Muscle layer of duodenum (tissue), 2 donors: ENCODE measurements around the gene NPAS2.

Source experiments
- H3K27ac ChIP-seq: one replicate; pipeline ENCODE4 v1.7.0; 2013; ENCODE audit warnings: mild to moderate bottlenecking, low read length
- H3K27me3 ChIP-seq: one replicate; pipeline ENCODE4 v1.7.0; 2013; ENCODE audit warnings: low read depth, mild to moderate bottlenecking, control low read depth, low read length
- H3K36me3 ChIP-seq, 2 donors: one replicate each; pipeline ENCODE4 v1.7.0; 2013; ENCODE audit warnings: low read length in 2 of 2, control low read depth in 1 of 2, mild to moderate bottlenecking in 1 of 2; ENCODE audit not compliant: insufficient read depth in 2 of 2, control insufficient read depth in 1 of 2
- H3K4me1 ChIP-seq, 2 donors: one replicate each; pipeline ENCODE4 v1.7.0; 2013; ENCODE audit warnings: low read length in 2 of 2, mild to moderate bottlenecking in 2 of 2, control low read depth in 1 of 2, moderate library complexity in 1 of 2; ENCODE audit not compliant: insufficient read depth in 2 of 2, control insufficient read depth in 1 of 2
- H3K4me3 ChIP-seq, 2 donors: one replicate each; pipeline ENCODE4 v1.7.0; 2013; ENCODE audit warnings: low read length in 2 of 2, low read depth in 1 of 2, mild to moderate bottlenecking in 1 of 2
- H3K9me3 ChIP-seq, 2 donors: one replicate each; pipeline ENCODE4 v1.7.0; 2013; ENCODE audit warnings: low read length in 2 of 2, control low read depth in 1 of 2, mild to moderate bottlenecking in 1 of 2; ENCODE audit not compliant: control insufficient read depth in 1 of 2
- donor health status: healthy.

Gene NPAS2

GRCh38 chr2:100924122-100924519 is 104.2 kb downstream of the NPAS2 start:
- Histone ChIP-seq H3K27me3 (no peaks in the 10 kb centered on the region), H3K9me3 (no peaks in the 10 kb centered on the region), H3K4me1 (peaks cover 0 to 5% of the 10 kb centered on the region in 2 donors), H3K27ac (peak overlapping the region; percentile 92), H3K36me3 (no peaks in the 10 kb centered on the region), H3K4me3 (peak overlapping the region; percentile 15 to 37)

DNA sequence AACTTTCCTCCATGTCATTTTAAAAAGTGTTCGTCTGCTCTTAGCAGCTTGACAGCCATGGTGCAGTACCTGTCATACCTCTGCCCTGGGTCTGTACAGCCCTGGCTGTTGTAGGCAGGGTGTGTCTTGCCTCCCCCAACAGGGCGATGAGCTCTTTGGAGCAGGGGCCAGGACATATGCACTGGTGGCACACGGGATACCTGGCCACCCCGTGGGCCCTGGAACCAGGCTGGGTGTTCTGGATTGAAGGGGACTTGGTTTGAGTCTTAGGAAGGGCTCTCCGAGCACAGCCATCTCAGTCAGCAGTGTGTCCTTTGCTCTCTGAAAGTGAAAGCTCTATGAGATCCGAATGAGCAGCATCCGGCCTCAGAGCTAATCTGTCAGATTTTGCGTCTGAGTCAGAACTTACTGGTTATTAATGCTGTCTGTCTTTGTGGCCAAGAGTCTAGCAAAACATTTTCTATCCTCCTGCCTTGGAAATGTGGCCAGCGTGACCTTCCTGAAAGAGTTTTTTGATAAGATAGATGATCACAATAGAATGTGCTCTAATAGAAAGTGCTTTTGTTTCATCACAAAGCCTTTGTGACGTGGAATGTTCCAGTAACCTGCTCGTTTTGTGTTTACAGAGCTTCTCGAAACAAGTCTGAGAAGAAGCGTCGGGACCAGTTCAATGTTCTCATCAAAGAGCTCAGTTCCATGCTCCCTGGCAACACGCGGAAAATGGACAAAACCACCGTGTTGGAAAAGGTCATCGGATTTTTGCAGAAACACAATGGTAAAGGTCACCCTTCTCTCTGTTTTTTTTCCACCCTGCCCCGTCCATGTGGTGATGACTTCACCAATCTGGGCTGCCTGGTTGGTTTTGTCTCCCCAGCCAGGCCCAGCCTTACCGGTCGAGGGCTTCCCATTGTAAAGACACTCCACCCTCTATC is 104.8 kb downstream of the NPAS2 start:
- H3K4me1 ChIP-seq: peaks cover 0 to 5% of the 10 kb centered on the region in 2 donors
- no peaks in the 10 kb centered on the region for H3K27me3 ChIP-seq
- H3K4me3 ChIP-seq: peak overlapping the region; percentile 15 to 37
- no peaks in the 10 kb centered on the region for H3K9me3 ChIP-seq
- no peaks in the 10 kb centered on the region for H3K36me3 ChIP-seq
- peak overlapping the region; percentile 92 for H3K27ac ChIP-seq

- Histone ChIP-seq H3K36me3 (peaks cover 0 to 5% of the 10 kb centered on the region in 2 donors), H3K4me1 (peaks cover 0 to 5% of the 10 kb centered on the region in 2 donors), H3K27ac (no peak overlapping the region), H3K27me3 (no peaks in the 10 kb centered on the region), H3K9me3 (no peaks in the 10 kb centered on the region), H3K4me3 (no peak overlapping the region)
Measured at GRCh38 chr2:100928235-100928634, 108.3 kb downstream of the NPAS2 start.

- Histone ChIP-seq H3K9me3 (no peaks in the 10 kb centered on the region), H3K27me3 (no peaks in the 10 kb centered on the region), H3K36me3 (peaks cover 0 to 11% of the 10 kb centered on the region in 2 donors), H3K27ac (no peak overlapping the region), H3K4me1 (peaks cover 0 to 5% of the 10 kb centered on the region in 2 donors), H3K4me3 (no peak overlapping the region)
Measured at GRCh38 chr2:100929147-100929546, 109.2 kb downstream of the NPAS2 start.

GRCh38 chr2:100934504-100935371 is 114.8 kb downstream of the NPAS2 start:
- peaks cover 0 to 19% of the 10 kb centered on the region in 2 donors for H3K36me3 ChIP-seq
- H3K27ac ChIP-seq: no peak overlapping the region
- H3K27me3 ChIP-seq: no peaks in the 10 kb centered on the region
- no peaks in the 10 kb centered on the region for H3K4me1 ChIP-seq
- no peaks in the 10 kb centered on the region for H3K9me3 ChIP-seq
- H3K4me3 ChIP-seq: no peak overlapping the region

- H3K27me3 ChIP-seq: no peaks in the 10 kb centered on the region
- no peaks in the 10 kb centered on the region for H3K4me1 ChIP-seq
- no peaks in the 10 kb centered on the region for H3K9me3 ChIP-seq
- H3K36me3 ChIP-seq: peaks cover 0 to 19% of the 10 kb centered on the region in 2 donors
- H3K4me3 ChIP-seq: no peak overlapping the region
- no peak overlapping the region for H3K27ac ChIP-seq
Measured at GRCh38 chr2:100935372-100935752, 115.4 kb downstream of the NPAS2 start.

- H3K9me3 ChIP-seq: no peaks in the 10 kb centered on the region
- H3K4me1 ChIP-seq: no peaks in the 10 kb centered on the region
- H3K4me3 ChIP-seq: no peak overlapping the region
- peaks cover 0 to 19% of the 10 kb centered on the region in 2 donors for H3K36me3 ChIP-seq
- H3K27me3 ChIP-seq: no peaks in the 10 kb centered on the region
- H3K27ac ChIP-seq: no peak overlapping the region
Measured at GRCh38 chr2:100936070-100936741, 116.3 kb downstream of the NPAS2 start.

DNA sequence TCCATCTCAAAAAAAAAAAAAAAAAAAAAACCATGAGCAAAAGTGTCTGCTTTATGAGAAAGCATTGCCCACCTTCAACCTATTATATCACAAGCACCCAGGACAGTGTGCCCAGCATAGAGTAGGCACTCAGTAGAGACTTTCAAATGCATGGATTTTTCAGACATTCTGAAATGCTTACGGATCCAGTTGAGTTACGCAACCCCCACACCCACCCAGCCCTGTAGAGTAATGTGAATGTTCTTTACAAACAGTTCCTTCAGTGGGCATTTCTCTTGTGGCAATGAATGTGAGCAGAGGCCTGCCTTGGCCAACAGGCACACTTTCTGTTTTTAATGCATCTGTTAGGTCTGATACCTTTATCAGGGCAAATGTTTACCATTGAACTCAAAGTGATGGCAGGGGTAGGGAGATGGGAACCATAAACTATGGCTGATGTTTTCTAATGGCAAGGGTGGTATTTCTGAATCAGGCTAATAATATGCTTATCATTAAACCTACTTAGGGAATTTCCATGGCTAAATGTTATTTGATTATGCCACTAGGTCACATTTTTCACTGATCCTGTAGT is 117.1 kb downstream of the NPAS2 start:
- no peaks in the 10 kb centered on the region for H3K9me3 ChIP-seq
- no peaks in the 10 kb centered on the region for H3K27me3 ChIP-seq

DNA sequence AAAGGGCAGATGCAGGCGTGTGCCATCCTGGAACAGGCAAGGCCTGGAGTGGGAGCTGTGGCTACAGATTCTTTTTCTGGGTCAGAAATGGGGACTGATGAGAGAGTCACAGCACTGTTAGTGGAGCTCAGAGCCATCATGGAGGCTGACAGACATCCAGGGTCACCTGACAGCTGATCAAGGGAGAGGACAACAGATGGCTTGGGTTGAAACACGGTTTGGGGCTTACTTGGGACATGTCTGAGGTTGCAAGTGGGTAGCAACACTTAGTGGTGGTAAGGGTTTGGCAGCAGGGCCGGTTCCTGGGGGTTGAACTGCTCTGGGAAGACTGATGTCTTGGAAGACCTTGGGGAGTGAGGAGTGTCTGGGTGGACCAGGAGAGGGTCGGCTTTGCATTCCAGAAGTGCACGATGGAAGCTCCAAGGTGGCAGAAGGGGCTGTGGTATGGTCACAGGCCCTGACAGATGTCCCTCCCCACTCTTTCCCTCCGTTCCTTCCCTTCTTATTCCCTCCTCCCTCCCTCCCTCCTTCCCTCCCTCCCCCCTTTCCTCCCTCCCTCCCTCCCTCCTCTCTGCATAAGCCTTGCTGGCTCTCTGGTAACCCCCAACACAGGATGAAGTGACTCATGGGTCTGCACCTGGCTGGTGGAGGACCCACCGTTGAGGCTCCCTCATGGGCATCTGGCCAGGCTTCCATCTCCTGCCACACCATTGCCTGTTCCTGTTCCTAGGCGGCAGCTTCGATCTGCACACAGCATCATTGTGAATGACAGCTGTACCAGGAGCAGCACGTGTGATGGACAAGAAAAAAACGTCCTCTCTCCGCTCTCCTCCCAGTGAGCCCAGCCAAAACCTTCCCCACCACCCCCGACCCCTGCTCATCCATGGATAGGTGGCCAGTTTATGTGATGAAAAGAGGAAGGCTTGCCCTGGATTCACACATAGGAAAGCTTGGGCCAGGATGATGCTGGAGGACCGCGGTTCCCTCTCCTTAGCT is 118.4 kb downstream of the NPAS2 start:
- no peaks in the 10 kb centered on the region for H3K27me3 ChIP-seq
- no peak overlapping the region for H3K4me3 ChIP-seq
- no peaks in the 10 kb centered on the region for H3K4me1 ChIP-seq
- no peaks in the 10 kb centered on the region for H3K9me3 ChIP-seq
- H3K27ac ChIP-seq: no peak overlapping the region
- H3K36me3 ChIP-seq: peaks cover 0 to 13% of the 10 kb centered on the region in 2 donors

More for the DNA sequence above, 117.1 kb downstream of the NPAS2 start:
- Histone ChIP-seq H3K4me1 (no peaks in the 10 kb centered on the region), H3K36me3 (peaks cover 0 to 19% of the 10 kb centered on the region in 2 donors), H3K27ac (no peak overlapping the region), H3K4me3 (no peak overlapping the region)

DNA sequence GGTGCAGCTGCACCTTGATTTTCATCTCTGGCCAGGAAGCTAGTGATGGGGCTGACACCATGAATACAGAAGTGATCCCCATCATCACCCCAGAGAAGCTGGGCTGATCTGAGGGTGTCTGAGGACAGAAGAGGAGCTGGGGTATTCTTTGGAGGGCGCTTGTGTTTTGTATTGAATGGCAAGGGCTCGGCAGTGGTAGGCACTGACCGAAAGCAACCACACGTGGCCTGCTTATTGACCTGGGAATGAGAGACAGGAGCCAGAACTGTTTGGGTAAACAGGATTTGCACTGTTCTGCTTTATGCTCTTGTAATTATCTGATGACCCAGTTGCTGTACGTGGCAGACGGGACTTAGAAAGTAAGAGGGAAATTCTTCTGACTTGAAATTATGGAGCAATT is 119.5 kb downstream of the NPAS2 start:
- H3K27ac ChIP-seq: no peak overlapping the region
- H3K4me3 ChIP-seq: no peak overlapping the region
- peaks cover 0 to 8% of the 10 kb centered on the region in 2 donors for H3K36me3 ChIP-seq
- H3K27me3 ChIP-seq: no peaks in the 10 kb centered on the region
- no peaks in the 10 kb centered on the region for H3K9me3 ChIP-seq
- no peaks in the 10 kb centered on the region for H3K4me1 ChIP-seq
